KG1 (cell line): ENCODE results near the gene DIMT1.

ENCODE experiments used
- DNase-seq: peaks from one replicate; lab custom pipeline; 2025; lab: John Stamatoyannopoulos, UW

The DIMT1 gene

GRCh38 chr5:62403411-62404250 is at the start of gene DIMT1:
Gene DIMT1 (minus strand): TSS chr5:62403905. CDS start chr5:62403772, 133 bp downstream.
- peak; percentile 92 for DNase-seq

- no peak for DNase-seq
Observed at GRCh38 chr5:62450259-62450658, 46.6 kb upstream of the DIMT1 start.

- no peak for DNase-seq
Observed at GRCh38 chr5:62448528-62448927, 44.8 kb upstream of the DIMT1 start.

- DNase-seq, result no peak
Observed at GRCh38 chr5:62432621-62433064, 28.9 kb upstream of the DIMT1 start.

- no peak for DNase-seq
Observed at GRCh38 chr5:62431735-62432620, 28.3 kb upstream of the DIMT1 start.

- DNase-seq, result no peak
Observed at GRCh38 chr5:62424763-62425162, 21.1 kb upstream of the DIMT1 start.

- DNase-seq, result no peak
Observed at GRCh38 chr5:62421414-62421813, 17.7 kb upstream of the DIMT1 start.

- no peak for DNase-seq
Observed at GRCh38 chr5:62419609-62420008, 15.9 kb upstream of the DIMT1 start.

- DNase-seq, result no peak
Observed at GRCh38 chr5:62418462-62419076, 14.9 kb upstream of the DIMT1 start.

GRCh38 chr5:62413711-62414110 is 10.0 kb upstream of the DIMT1 start:
- no peak for DNase-seq

GRCh38 chr5:62412549-62413329 is 9.0 kb upstream of the DIMT1 start, which contains the start of gene IPO11:
Gene IPO11 (plus strand): TSS chr5:62412763. CDS start chr5:62437280, 24,517 bp downstream.
- DNase-seq, result peak; percentile 98

- DNase-seq, result no peak
Observed at GRCh38 chr5:62395210-62395950, 8.3 kb downstream of the DIMT1 start.

- no peak for DNase-seq
Observed at GRCh38 chr5:62386824-62387223, 16.9 kb downstream of the DIMT1 start.

- DNase-seq, result no peak
Observed at GRCh38 chr5:62385816-62386400, 17.8 kb downstream of the DIMT1 start.

- DNase-seq, result no peak
Observed at GRCh38 chr5:62385131-62385530, 18.6 kb downstream of the DIMT1 start.

GRCh38 chr5:62376064-62376463 is 27.6 kb downstream of the DIMT1 start:
- no peak for DNase-seq

GRCh38 chr5:62375627-62376026 is 28.1 kb downstream of the DIMT1 start:
- no peak for DNase-seq

- DNase-seq, result no peak
Observed at GRCh38 chr5:62374090-62374489, 29.6 kb downstream of the DIMT1 start.

GRCh38 chr5:62373382-62373781 is 30.3 kb downstream of the DIMT1 start:
- no peak for DNase-seq

GRCh38 chr5:62372600-62372999 is 31.1 kb downstream of the DIMT1 start:
- no peak for DNase-seq
